ENCODE measurements around the gene ARID3B.

- no peak for TF ChIP-seq POLR2AphosphoS5 (IDR thresholded peaks at IDR 0.05; ENCODE audit: borderline replicate concordance, low read depth, low read length)
- no peak for TF ChIP-seq FOXP2 (optimal IDR thresholded peaks at IDR 0.05; ENCODE audit: control extremely low read depth, extremely low read length, insufficient read depth)
Observed at GRCh38 chr15:74636984-74637383, 96.0 kb downstream of the ARID3B start.

Measured in SK-N-MC (cell line).